ENCODE results near the gene MYO7B. TPM values are rescaled to one million over a fixed set of nuclear protein-coding genes. Genes with fewer than 3 reads are reported as not detected.

MYO7B gene
- total and polyA plus RNA-seq, 9 of the 15 experiments (the other 6 are each of a cell fraction or from before 2014, with no cell fraction given): 0.08 TPM; not detected in 8

DNA sequence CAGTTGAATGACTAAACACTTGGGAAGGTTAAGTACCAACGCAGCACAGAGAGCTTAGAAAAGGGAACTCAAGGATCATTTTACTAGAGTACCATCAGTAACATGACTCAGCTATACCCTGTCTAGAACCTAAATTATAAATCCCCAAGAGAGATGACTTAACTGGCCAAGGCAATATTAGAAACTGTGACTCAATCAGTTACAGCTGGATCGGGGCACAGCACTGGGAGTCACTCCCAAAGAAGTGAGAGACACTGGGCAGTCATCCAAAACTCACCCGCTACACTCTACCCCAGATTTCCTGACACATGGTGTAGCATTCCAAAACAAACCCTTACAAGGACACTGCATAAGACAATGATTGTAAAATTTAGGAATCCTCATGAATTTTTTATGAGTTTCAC lies 26.9 kb upstream of the MYO7B start:
- FAIRE-seq: peak; percentile 70
- TF ChIP-seq E2F3 (CRISPR knock-in tag; IDR thresholded peaks at IDR 0.05) (no peak), KHSRP (IDR thresholded peaks at IDR 0.05) (no peak), MAX (CRISPR knock-in tag; IDR thresholded peaks at IDR 0.05) (no peak), ATF1 (CRISPR knock-in tag; IDR thresholded peaks at IDR 0.05) (no peak), ATF1 (tag; IDR thresholded peaks at IDR 0.05) (no peak), RBM25 (IDR thresholded peaks at IDR 0.05; ENCODE audit: low read depth, low read length, severe bottlenecking) (no peak), ZKSCAN1 (IDR thresholded peaks at IDR 0.05; ENCODE audit: low read depth, low read length) (no peak), HDAC8 (tag; IDR thresholded peaks at IDR 0.05) (no peak), ZNF780A (CRISPR knock-in tag; IDR thresholded peaks at IDR 0.05) (no peak), LCOR (CRISPR knock-in tag; IDR thresholded peaks at IDR 0.05) (no peak), TFE3 (CRISPR knock-in tag; IDR thresholded peaks at IDR 0.05) (no peak), ARID1B (IDR thresholded peaks at IDR 0.05) (peak; percentile 38; the same call in 1 of the 2 replicates), ZC3H8 (IDR thresholded peaks at IDR 0.05) (no peak), MEIS2 (IDR thresholded peaks at IDR 0.05; ENCODE audit: partially characterized antibody) (peak; percentile 39), SMARCE1 (IDR thresholded peaks at IDR 0.05) (peak; percentile 37; the same call in 1 of the 2 replicates), TSC22D4 (tag; IDR thresholded peaks at IDR 0.05) (no peak)
- TF ChIP-seq, protein P1, sequence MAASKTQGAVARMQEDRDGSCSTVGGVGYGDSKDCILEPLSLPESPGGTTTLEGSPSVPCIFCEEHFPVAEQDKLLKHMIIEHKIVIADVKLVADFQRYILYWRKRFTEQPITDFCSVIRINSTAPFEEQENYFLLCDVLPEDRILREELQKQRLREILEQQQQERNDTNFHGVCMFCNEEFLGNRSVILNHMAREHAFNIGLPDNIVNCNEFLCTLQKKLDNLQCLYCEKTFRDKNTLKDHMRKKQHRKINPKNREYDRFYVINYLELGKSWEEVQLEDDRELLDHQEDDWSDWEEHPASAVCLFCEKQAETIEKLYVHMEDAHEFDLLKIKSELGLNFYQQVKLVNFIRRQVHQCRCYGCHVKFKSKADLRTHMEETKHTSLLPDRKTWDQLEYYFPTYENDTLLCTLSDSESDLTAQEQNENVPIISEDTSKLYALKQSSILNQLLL (CRISPR knock-in tag; IDR thresholded peaks at IDR 0.05; ENCODE audit: borderline replicate concordance): no peak
- TF ChIP-seq, protein P2, sequence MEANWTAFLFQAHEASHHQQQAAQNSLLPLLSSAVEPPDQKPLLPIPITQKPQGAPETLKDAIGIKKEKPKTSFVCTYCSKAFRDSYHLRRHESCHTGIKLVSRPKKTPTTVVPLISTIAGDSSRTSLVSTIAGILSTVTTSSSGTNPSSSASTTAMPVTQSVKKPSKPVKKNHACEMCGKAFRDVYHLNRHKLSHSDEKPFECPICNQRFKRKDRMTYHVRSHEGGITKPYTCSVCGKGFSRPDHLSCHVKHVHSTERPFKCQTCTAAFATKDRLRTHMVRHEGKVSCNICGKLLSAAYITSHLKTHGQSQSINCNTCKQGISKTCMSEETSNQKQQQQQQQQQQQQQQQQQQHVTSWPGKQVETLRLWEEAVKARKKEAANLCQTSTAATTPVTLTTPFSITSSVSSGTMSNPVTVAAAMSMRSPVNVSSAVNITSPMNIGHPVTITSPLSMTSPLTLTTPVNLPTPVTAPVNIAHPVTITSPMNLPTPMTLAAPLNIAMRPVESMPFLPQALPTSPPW (CRISPR knock-in tag; IDR thresholded peaks at IDR 0.05): 0 out of 2 replicates have a peak, but pooled peaks have one; percentile 18

More for the DNA sequence above, 26.9 kb upstream of the MYO7B start:
- Histone ChIP-seq H4K20me1 (replicated peaks; ENCODE audit: control insufficient read depth, insufficient read depth, low read length) (peaks cover 10% of the 10 kb centered on the region; the same call in 1 of the 2 replicates), H2AFZ (ENCODE audit: low read depth, low read length) (no peak overlapping the region), H3K4me1 (replicated peaks in 1 of 2; ENCODE audit: control insufficient read depth in 2 of 2, insufficient read depth in 2 of 2, low read length in 2 of 2) (peaks cover 0 to 19% of the 10 kb centered on the region in 2 experiments; a peak in 2 of 5 replicates), H3K36me3 (ENCODE audit: control insufficient read depth, insufficient read depth, low read length) (peaks cover 70% of the 10 kb centered on the region), H3K9ac (ENCODE audit: insufficient read depth in 1 of 2, low read depth in 2 of 2, low read length in 2 of 2) (no peak overlapping the region), H3K79me2 (ENCODE audit: control insufficient read depth, insufficient read depth, low read length) (peaks cover 82% of the 10 kb centered on the region), H3K9me1 (ENCODE audit: control insufficient read depth, insufficient read depth, low read length) (peaks cover 4% of the 10 kb centered on the region), H3K4me2 (ENCODE audit: insufficient read depth, low read length) (no peak overlapping the region), H3K27ac (ENCODE audit: extremely low read depth, low read depth, low read length) (peak overlapping the region; percentile 29; the same call in 1 of the 3 replicates), H3K9me3 (replicated peaks; ENCODE audit: control insufficient read depth, insufficient read depth, low read depth, low read length) (no peaks in the 10 kb centered on the region), H3K4me3 (no peak overlapping the region), H3K27me3 (ENCODE audit: control insufficient read depth in 2 of 2, insufficient read depth in 2 of 2, low read length in 2 of 2) (no peaks in the 10 kb centered on the region)
- BruUV-seq (replicated peaks): no TSS peak
- ChIA-PET POLR2A (interaction anchor here (0.7 to 2.5 kb wide), 2 partner anchors 14 to 18 kb away, joined by 3 to 9 read pairs; partner anchors contain the start of gene IWS1), CTCF (ENCODE audit: low intra/inter-chr PET ratio) (interaction anchor here (0.7 kb wide), 1 partner anchor 167 kb away, joined by 3 read pairs; no protein-coding TSS in a partner anchor)
- WGBS (ENCODE audit: insufficient coverage, low coverage, missing lambda C conversion rate): 16% methylated on average over 3 of the region's 3 CpGs
- ATAC-seq (peak; percentile 75), DNase-seq (ENCODE audit: extremely low read depth in 1 of 4, low spot score in 3 of 4) (peak; percentile 26 to 52 (median 40))
- in situ Hi-C loops (cut with MboI): no loop called here
- intact Hi-C loops (cut with micrococcal nuclease): no loop called here

Data from K562 (cell line).